Activated gamma-delta T cell treated with anti-CD3 and anti-CD28 coated beads, Interleukin-2, amount 50 U/mL, for 16 hours (primary cell): ENCODE results near the gene GALK2.

Experiments
- DNase-seq: peaks from one replicate; pipeline ENCODE4 v3.0.0-alpha.2; 2020; ENCODE audit warnings: low read depth

Gene GALK2

GRCh38 chr15:49282366-49282765 lies 112.3 kb downstream of the GALK2 start:
- DNase-seq: no peak

- DNase-seq: no peak
Measured at GRCh38 chr15:49286649-49287404, 116.8 kb downstream of the GALK2 start.

- DNase-seq: no peak
Measured at GRCh38 chr15:49287481-49287880, 117.4 kb downstream of the GALK2 start.

- no peak for DNase-seq
Measured at GRCh38 chr15:49288391-49288790, 118.3 kb downstream of the GALK2 start.

GRCh38 chr15:49290191-49290590 lies 120.1 kb downstream of the GALK2 start:
- DNase-seq: no peak

GRCh38 chr15:49293941-49294340 lies 123.9 kb downstream of the GALK2 start:
- DNase-seq: no peak

- DNase-seq: no peak
Measured at GRCh38 chr15:49296258-49296657, 126.2 kb downstream of the GALK2 start.

GRCh38 chr15:49297584-49297983 lies 127.5 kb downstream of the GALK2 start:
- DNase-seq: no peak

- DNase-seq: no peak
Measured at GRCh38 chr15:49300856-49301255, 130.8 kb downstream of the GALK2 start.

GRCh38 chr15:49301562-49301961 lies 131.5 kb downstream of the GALK2 start:
- DNase-seq: no peak

- DNase-seq: no peak
Measured at GRCh38 chr15:49303003-49303402, 133.0 kb downstream of the GALK2 start.

- no peak for DNase-seq
Measured at GRCh38 chr15:49306551-49306950, 136.5 kb downstream of the GALK2 start.

GRCh38 chr15:49308686-49309085 lies 138.6 kb downstream of the GALK2 start:
- DNase-seq: no peak

- DNase-seq: no peak
Measured at GRCh38 chr15:49309889-49310288, 139.8 kb downstream of the GALK2 start.

- no peak for DNase-seq
Measured at GRCh38 chr15:49313650-49314049, 143.6 kb downstream of the GALK2 start.

GRCh38 chr15:49314716-49315115 lies 144.7 kb downstream of the GALK2 start:
- DNase-seq: no peak

- DNase-seq: no peak
Measured at GRCh38 chr15:49315391-49315823, 145.4 kb downstream of the GALK2 start.

GRCh38 chr15:49320351-49320750 lies 150.3 kb downstream of the GALK2 start:
- DNase-seq: no peak

- DNase-seq: no peak
Measured at GRCh38 chr15:49323207-49323606, 153.2 kb downstream of the GALK2 start.

- no peak for DNase-seq
Measured at GRCh38 chr15:49327927-49328326, 157.9 kb downstream of the GALK2 start.

- DNase-seq: no peak
Measured at GRCh38 chr15:49328941-49329340, 158.9 kb downstream of the GALK2 start.

- no peak for DNase-seq
Measured at GRCh38 chr15:49330166-49330565, 160.1 kb downstream of the GALK2 start.

GRCh38 chr15:49331442-49331841 lies 161.4 kb downstream of the GALK2 start:
- no peak for DNase-seq

GRCh38 chr15:49331951-49332350 lies 161.9 kb downstream of the GALK2 start:
- no peak for DNase-seq
